MCF 10A (cell line): ENCODE measurements around the gene PTPRT. TPM values are rescaled to one million over a fixed set of nuclear protein-coding genes. Genes with fewer than 3 reads are reported as not detected.

Source experiments
- BruUV-seq: library from RNA; stranded (reverse); fragments of 400-500 nt; replicated peaks from 2 replicates; lab custom pipeline; 2021; lab: Mats Ljungman, UMichigan
- CTCF ChIA-PET: fragments of 300-600 bp; sonication (Branson Sonifier 250); formaldehyde crosslinking; extraction: SDS; loops from one replicate; lab custom pipeline; 2021; ENCODE audit warnings: antibody characterized with exemption, inconsistent platforms; lab: Yijun Ruan, JAX
- POLR2A ChIA-PET: fragments of 300-600, 350-650 bp; sonication (Branson Sonifier 250); formaldehyde crosslinking; extraction: SDS; loops from one replicate; lab custom pipeline; 2020; ENCODE audit warnings: antibody characterized with exemption, inconsistent platforms; lab: Yijun Ruan, JAX
- DNase-seq: peaks from one replicate; pipeline ENCODE4 v3.0.0-alpha.2; 2018; ENCODE audit not compliant: unreplicated experiment
- H3K27ac Mint-ChIP-seq: one replicate; pipeline ENCODE4 v1.8.0; 2022; ENCODE audit warnings: mild to moderate bottlenecking, low read depth, mixed read lengths; ENCODE audit not compliant: unreplicated experiment
- H3K27me3 Mint-ChIP-seq: one replicate; pipeline ENCODE4 v1.8.0; 2022; ENCODE audit warnings: mixed read lengths; ENCODE audit not compliant: insufficient read depth, unreplicated experiment
- H3K36me3 Mint-ChIP-seq: one replicate; pipeline ENCODE4 v1.8.0; 2022; ENCODE audit warnings: mild to moderate bottlenecking, moderate library complexity, mixed read lengths; ENCODE audit not compliant: insufficient read depth, unreplicated experiment
- H3K4me1 Mint-ChIP-seq: one replicate; pipeline ENCODE4 v1.8.0; 2022; ENCODE audit warnings: mixed read lengths; ENCODE audit not compliant: insufficient read depth, unreplicated experiment
- H3K4me3 Mint-ChIP-seq: one replicate; pipeline ENCODE4 v1.8.0; 2022; ENCODE audit warnings: mild to moderate bottlenecking, moderate library complexity, mixed read lengths; ENCODE audit not compliant: unreplicated experiment
- H3K9me3 Mint-ChIP-seq: one replicate; pipeline ENCODE4 v1.8.0; 2022; ENCODE audit warnings: mixed read lengths; ENCODE audit not compliant: unreplicated experiment
- intact Hi-C: fragments of 100-400 bp; cut with micrococcal nuclease; formaldehyde crosslinking; loops from 2 replicates; pipeline ENCODE4 v1.14.1; 2022
- total RNA-seq: library from RNA; stranded (reverse); gene quantifications from 2 replicates; pipeline ENCODE4 v1.2.3, GENCODE V29; 2022
- TF ChIP-seq, protein P1 (sequence below): fragments of 200-600 bp; IDR thresholded peaks from one replicate; pipeline ENCODE4 v1.8.0; 2022; ENCODE audit warnings: antibody characterized with exemption, mild to moderate bottlenecking; ENCODE audit not compliant: unreplicated experiment

The PTPRT gene
- total RNA-seq, 1 experiment from 2014 or later: not detected

GRCh38 chr20:42392442-42392841 lies 797.3 kb downstream of the PTPRT start:
- intact Hi-C loops: no loop called here
- Mint-ChIP-seq H3K27ac (no peak overlapping the region), H3K4me1 (no peaks in the 10 kb centered on the region), H3K4me3 (no peak overlapping the region), H3K9me3 (peaks cover 20% of the 10 kb centered on the region), H3K36me3 (no peaks in the 10 kb centered on the region), H3K27me3 (no peaks in the 10 kb centered on the region)
- ChIA-PET CTCF (interaction anchor here (0.6 kb wide), 1 partner anchor 1708 kb away, joined by 3 read pairs; no protein-coding TSS in a partner anchor), POLR2A (no interaction called here)
- DNase-seq: no peak
- no TSS peak for BruUV-seq
- TF ChIP-seq, protein P1, sequence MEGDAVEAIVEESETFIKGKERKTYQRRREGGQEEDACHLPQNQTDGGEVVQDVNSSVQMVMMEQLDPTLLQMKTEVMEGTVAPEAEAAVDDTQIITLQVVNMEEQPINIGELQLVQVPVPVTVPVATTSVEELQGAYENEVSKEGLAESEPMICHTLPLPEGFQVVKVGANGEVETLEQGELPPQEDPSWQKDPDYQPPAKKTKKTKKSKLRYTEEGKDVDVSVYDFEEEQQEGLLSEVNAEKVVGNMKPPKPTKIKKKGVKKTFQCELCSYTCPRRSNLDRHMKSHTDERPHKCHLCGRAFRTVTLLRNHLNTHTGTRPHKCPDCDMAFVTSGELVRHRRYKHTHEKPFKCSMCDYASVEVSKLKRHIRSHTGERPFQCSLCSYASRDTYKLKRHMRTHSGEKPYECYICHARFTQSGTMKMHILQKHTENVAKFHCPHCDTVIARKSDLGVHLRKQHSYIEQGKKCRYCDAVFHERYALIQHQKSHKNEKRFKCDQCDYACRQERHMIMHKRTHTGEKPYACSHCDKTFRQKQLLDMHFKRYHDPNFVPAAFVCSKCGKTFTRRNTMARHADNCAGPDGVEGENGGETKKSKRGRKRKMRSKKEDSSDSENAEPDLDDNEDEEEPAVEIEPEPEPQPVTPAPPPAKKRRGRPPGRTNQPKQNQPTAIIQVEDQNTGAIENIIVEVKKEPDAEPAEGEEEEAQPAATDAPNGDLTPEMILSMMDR: no peak

DNA sequence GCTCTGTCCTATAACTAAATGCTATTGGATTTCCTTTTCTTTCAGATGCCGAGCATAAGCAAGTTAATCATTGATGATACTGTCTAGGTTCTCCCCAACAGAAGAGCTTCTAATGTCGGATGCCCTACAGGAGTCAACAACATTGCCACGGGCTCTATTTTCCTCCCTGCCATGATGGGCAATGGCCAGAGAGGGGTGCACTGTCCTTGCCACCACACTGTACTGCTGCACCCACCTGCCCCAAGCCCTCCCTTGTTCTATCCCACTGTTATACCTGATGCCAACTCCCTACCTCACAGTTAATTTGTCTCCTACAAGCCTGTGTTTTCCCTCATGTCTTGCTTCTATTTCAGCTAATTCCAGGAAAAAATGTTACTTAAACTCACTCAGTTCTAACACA lies 797.9 kb downstream of the PTPRT start:
- no TSS peak for BruUV-seq
- H3K27ac Mint-ChIP-seq: no peak overlapping the region
- TF ChIP-seq, protein P1: no peak
- intact Hi-C loops: no loop called here
- no peak for DNase-seq
- no peaks in the 10 kb centered on the region for H3K4me1 Mint-ChIP-seq
- no peak overlapping the region for H3K4me3 Mint-ChIP-seq
- CTCF ChIA-PET: interaction anchor here (0.6 kb wide), 1 partner anchor 1707 kb away, joined by 3 read pairs; no protein-coding TSS in a partner anchor
- peaks cover 20% of the 10 kb centered on the region for H3K9me3 Mint-ChIP-seq
- POLR2A ChIA-PET: no interaction called here
- no peaks in the 10 kb centered on the region for H3K27me3 Mint-ChIP-seq
- H3K36me3 Mint-ChIP-seq: no peaks in the 10 kb centered on the region

DNA sequence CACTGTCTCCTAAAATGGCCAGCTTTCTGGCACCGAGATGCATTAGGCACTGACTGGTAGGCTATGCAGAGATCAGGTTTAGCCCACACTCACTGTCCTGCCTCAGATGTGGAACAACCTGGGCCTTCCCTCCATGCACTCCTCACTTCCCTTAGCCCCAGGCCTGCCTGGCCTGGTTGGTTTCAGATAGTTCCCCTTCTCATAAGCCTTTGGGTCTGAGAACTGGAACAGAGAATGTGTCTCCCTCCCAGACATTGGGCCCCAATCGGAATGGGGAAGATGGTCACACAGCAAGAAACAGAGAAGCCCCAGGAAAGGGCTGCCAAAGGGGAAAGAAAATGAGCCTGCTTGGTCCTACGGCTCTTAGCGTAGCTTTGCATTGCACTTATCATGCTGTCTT lies 809.4 kb downstream of the PTPRT start:
- H3K27ac Mint-ChIP-seq: no peak overlapping the region

GRCh38 chr20:42379385-42379784 lies 810.3 kb downstream of the PTPRT start:
- POLR2A ChIA-PET: no interaction called here
- CTCF ChIA-PET: no interaction called here
- no peaks in the 10 kb centered on the region for H3K36me3 Mint-ChIP-seq
- H3K27me3 Mint-ChIP-seq: no peaks in the 10 kb centered on the region
- intact Hi-C loops: no loop called here
- H3K4me3 Mint-ChIP-seq: no peak overlapping the region
- no peaks in the 10 kb centered on the region for H3K4me1 Mint-ChIP-seq
- TF ChIP-seq, protein P1: no peak
- no peak for DNase-seq
- no peak overlapping the region for H3K27ac Mint-ChIP-seq
- peaks cover 79% of the 10 kb centered on the region for H3K9me3 Mint-ChIP-seq
- no TSS peak for BruUV-seq

More for the DNA sequence above, 809.4 kb downstream of the PTPRT start:
- intact Hi-C loops: no loop called here
- TF ChIP-seq, protein P1: no peak
- H3K27me3 Mint-ChIP-seq: no peaks in the 10 kb centered on the region
- H3K4me3 Mint-ChIP-seq: no peak overlapping the region
- ChIA-PET POLR2A (no interaction called here), CTCF (no interaction called here)
- H3K36me3 Mint-ChIP-seq: no peaks in the 10 kb centered on the region
- no peaks in the 10 kb centered on the region for H3K4me1 Mint-ChIP-seq
- peaks cover 78% of the 10 kb centered on the region for H3K9me3 Mint-ChIP-seq
- no peak for DNase-seq
- BruUV-seq: no TSS peak
